ENCODE results near the gene TPSAB1.

DNA sequence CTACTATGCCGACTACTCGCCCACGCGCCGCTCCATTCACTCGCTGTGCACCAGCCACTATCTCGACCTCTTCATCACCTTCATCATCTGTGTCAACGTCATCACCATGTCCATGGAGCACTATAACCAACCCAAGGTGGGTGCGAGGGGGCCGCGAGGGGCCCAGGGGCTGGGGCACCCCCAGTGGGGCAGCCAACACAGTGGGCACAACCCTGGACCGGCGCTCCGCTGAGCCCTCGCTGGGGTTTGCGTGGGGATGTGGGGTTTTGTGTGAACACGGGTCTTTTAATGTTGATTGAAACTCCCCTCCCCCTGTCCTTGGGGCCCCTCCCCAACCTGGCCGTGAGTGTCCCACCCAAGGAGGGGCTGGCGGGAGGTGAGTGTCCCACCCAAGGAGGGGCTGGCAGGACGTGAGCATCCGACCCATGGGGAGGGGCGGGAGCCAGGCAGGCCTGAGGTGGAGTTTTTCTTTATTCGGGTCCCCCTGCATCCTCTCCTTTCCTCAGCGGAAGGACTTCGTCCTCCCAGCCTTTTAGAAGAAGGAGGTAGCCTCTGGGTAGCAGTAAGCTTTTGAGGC lies 26.6 kb upstream of the TPSAB1 start:
- TF ChIP-seq POLR2AphosphoS5 (IDR thresholded peaks at IDR 0.05; ENCODE audit: low read depth, low read length) (no peak), TAF1 (IDR thresholded peaks at IDR 0.05; ENCODE audit: borderline replicate concordance, insufficient read depth, low read length) (no peak)

All from PFSK-1 (cell line).